HepG2 (cell line): ENCODE measurements around the gene CNPY1. TPM values are rescaled to one million over a fixed set of nuclear protein-coding genes. Genes with fewer than 3 reads are reported as not detected.

Experiments used
- HOMEZ ChIP-seq: IDR thresholded peaks from 2 replicates; pipeline ENCODE4 v1.6.1; 2016; ENCODE audit warnings: low read depth
- RERE ChIP-seq: IDR thresholded peaks from 2 replicates; pipeline ENCODE4 v1.6.1; 2016; ENCODE audit warnings: low read depth, missing genetic modification reagents, missing compliant biosample characterization
- TFE3 ChIP-seq: IDR thresholded peaks from 2 replicates; pipeline ENCODE4 v1.6.1; 2016
- ZNF225 ChIP-seq: sonication (generic); formaldehyde crosslinking; IDR thresholded peaks from 2 replicates; pipeline ENCODE4 v1.4.0; 2020; ENCODE audit warnings: mild to moderate bottlenecking, missing genetic modification reagents
- ZNF382 ChIP-seq: sonication (generic); formaldehyde crosslinking; IDR thresholded peaks from 2 replicates; pipeline ENCODE4 v1.5.0; 2020; ENCODE audit warnings: missing genetic modification reagents, mild to moderate bottlenecking, borderline replicate concordance
- polyA plus RNA-seq, 8 experiments: library from polyadenylated mRNA; depleted of rRNA in 3 of 8; stranded (reverse) in 7 of 8; unstranded in 1 of 8; fragments of >200 nt; fragmentation: Illumina TruSeq in 4 of 8; extraction: Trizol in 4 of 8; gene quantifications; 2 replicates each; pipeline versions ENCODE4 v1.2.1 to v1.2.3, GENCODE V29; 2011 to 2016; ENCODE audit warnings: low read depth in 4 of 8, missing spikeins in 1 of 8, mixed read lengths in 1 of 8; ENCODE audit not compliant: insufficient read depth in 1 of 8
- total RNA-seq, 5 experiments: library from RNA; depleted of rRNA; stranded (reverse); fragments of >200 nt; fragmentation: Illumina TruSeq; extraction: Trizol; gene quantifications; 2 replicates each; pipeline ENCODE4 v1.2.3, GENCODE V29; 2016; ENCODE audit warnings: low read depth in 1 of 5

The CNPY1 gene
- total and polyA plus RNA-seq, 2 of the 13 experiments (the other 11 are each of a cell fraction or from before 2014, with no cell fraction given) = not detected

- no peak for TF ChIP-seq HOMEZ
- TF ChIP-seq ZNF382 = no peak
- TF ChIP-seq ZNF225 (CRISPR knock-in tag) = no peak
- TF ChIP-seq TFE3 (CRISPR knock-in tag) = no peak
- no peak for TF ChIP-seq RERE (CRISPR knock-in tag)
Observed at GRCh38 chr7:155455776-155456737, 90.3 kb downstream of the CNPY1 start (continued).
